Measurements from ENCODE around the gene PRAC2.
"Not testable (repeated sequence)": the region's sequence is repeated elsewhere in the genome, so short reads cannot be mapped to it uniquely, and the experiment has no call there.

PRAC2 gene

DNA sequence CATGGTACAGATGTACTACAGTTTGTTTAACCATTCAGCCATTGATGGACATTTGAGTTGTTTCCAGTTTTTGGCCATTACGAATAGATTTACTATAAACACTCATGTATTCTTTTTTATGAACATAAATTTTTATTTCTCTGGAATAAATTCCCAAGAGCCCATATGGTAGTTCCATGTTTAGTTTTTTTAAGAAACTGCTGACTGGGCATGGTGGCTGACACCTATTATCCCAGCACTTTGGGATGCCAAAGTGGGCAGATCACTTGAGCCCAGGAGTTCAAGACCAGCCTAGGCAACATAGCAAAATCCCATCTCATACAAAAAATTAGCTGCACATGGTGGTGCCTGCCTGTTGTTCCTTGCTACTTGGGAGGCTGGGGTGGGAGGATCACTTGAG, 30.9 kb upstream of the PRAC2 start:
- TF ChIP-seq, protein P1, sequence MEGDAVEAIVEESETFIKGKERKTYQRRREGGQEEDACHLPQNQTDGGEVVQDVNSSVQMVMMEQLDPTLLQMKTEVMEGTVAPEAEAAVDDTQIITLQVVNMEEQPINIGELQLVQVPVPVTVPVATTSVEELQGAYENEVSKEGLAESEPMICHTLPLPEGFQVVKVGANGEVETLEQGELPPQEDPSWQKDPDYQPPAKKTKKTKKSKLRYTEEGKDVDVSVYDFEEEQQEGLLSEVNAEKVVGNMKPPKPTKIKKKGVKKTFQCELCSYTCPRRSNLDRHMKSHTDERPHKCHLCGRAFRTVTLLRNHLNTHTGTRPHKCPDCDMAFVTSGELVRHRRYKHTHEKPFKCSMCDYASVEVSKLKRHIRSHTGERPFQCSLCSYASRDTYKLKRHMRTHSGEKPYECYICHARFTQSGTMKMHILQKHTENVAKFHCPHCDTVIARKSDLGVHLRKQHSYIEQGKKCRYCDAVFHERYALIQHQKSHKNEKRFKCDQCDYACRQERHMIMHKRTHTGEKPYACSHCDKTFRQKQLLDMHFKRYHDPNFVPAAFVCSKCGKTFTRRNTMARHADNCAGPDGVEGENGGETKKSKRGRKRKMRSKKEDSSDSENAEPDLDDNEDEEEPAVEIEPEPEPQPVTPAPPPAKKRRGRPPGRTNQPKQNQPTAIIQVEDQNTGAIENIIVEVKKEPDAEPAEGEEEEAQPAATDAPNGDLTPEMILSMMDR (IDR thresholded peaks at IDR 0.05; ENCODE audit: control insufficient read depth, insufficient read depth, low read depth, low read length, missing control alignments) = no peak

DNA sequence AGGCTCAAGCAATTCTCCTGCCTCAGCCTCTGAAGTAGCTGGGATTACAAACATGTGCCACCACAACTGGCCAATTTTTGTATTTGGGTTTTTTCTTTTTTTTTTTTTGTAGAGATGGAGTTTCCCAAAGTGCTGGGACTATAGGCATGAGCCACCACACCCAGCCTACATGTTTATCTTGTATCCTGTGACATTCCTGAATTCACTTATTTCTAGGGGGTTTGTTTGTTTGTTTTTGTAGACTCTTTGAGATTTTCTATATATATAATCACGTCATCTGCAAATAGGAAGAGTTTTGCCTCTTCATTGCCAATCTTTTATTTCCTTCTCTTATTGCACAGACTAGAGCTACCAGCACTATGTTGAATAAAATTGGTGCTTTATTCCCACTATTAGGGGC, 29.8 kb upstream of the PRAC2 start:
- no peak for DNase-seq (ENCODE audit: low read depth)
- TF ChIP-seq, protein P1 (IDR thresholded peaks at IDR 0.05; ENCODE audit: control insufficient read depth, insufficient read depth, low read depth, low read length, missing control alignments) = no peak
- no peak overlapping the region for H3K4me3 ChIP-seq (ENCODE audit: control insufficient read depth, low read depth, low read length)

More for the DNA sequence above, 30.9 kb upstream of the PRAC2 start:
- H3K4me3 ChIP-seq (ENCODE audit: control insufficient read depth, low read depth, low read length) = no peak overlapping the region
- DNase-seq (ENCODE audit: low read depth) = no peak

DNA sequence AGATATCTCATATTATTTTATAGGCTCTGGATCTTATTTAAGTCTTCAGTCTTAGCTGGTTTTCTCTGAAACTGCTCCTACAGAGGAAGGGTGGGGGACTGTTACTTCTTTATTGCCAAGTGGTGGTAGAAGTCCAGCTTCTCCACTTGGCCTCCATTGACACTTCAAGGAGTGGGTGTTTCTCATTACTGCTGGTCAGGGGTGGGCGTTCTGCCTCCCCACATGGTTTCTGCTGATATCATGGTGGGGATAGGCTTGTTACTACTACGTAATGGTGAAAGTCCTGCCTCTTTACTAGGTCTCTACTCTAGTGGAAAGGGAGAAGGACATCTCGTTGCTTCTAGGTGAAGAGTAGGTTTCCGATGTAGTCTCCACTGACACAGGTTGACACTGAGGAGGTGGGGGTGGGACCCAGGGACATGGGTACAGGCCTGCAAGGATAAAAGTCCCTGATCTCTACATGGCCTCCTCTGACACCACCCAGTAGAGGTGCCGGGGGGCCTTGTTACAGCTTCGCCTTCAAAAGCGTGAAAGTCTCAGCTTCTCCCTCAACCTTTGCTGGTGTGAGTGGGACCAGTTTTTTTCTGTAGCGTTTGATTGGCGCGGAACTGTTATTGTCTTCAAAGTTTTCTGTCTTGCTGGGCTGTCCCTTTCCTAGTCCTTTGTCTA, 21.0 kb upstream of the PRAC2 start:
- no peak overlapping the region for H3K4me3 ChIP-seq (ENCODE audit: control insufficient read depth, low read depth, low read length)
- TF ChIP-seq, protein P1 (IDR thresholded peaks at IDR 0.05; ENCODE audit: control insufficient read depth, insufficient read depth, low read depth, low read length, missing control alignments) = no peak
- DNase-seq (ENCODE audit: low read depth) = no peak

DNA sequence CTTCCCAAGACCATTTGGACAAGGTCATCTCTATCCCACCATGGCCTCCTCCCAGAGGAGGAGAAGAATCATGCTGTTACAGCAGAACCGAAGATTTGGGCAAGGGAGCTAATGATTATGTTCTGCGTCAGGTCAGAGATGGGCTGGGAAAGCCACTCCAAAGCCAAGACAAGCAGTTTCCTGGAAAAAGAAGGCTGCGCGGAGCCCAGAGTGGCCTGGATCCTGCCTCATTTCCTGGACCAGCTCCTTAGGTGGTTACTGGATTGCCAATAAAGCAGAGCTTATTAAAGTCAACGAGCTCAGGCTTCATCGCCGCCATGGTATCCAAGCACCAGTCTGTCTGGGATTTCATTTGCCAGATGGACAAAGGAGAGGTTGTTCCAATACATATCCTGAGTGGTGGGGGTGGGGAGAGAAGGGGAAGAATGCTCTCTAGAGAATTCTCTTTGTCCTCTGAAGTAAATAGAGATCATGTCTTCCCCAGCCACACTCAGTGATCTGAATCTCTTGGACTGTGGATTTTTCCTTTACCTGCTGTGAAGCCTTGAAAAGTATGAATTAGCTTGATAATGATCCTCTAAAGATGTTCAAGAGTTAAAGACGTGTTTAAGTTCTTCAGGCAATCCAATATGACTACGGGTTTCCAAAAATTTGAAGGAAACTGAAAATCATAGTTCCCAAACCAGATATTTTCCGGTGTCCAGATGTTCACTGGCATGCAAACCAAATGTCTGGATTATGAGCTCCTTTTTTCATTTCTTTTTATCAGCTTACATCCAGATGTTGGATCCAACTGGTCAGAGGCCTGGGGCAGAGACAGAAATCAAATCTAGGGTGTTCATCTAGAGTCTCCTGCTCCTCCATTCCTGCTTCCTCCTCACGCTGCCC, 18.4 kb upstream of the PRAC2 start:
- TF ChIP-seq, protein P1 (IDR thresholded peaks at IDR 0.05; ENCODE audit: control insufficient read depth, insufficient read depth, low read depth, low read length, missing control alignments) = no peak
- no peak overlapping the region for H3K4me3 ChIP-seq (ENCODE audit: control insufficient read depth, low read depth, low read length)
- no peak for DNase-seq (ENCODE audit: low read depth)

DNA sequence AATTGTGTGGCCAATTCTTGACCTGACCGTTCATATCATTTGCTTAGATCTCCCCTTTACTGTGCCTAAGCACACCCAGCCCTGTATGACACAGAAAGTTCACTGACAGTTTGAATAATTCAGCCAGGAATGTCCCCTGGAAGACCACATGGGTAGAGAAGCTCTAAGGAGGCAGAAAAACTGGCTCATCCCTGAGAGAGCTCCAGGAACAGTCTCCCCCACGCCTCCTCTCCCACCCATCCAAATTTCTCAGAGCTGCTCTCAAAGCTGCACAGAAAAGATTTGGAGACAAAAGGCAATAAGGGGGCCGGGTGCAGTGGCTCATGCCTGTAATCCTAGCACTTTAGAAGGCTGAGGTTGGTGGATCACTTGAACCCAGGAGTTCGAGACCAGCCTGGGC, 11.9 kb upstream of the PRAC2 start:
- TF ChIP-seq, protein P1 (IDR thresholded peaks at IDR 0.05; ENCODE audit: control insufficient read depth, insufficient read depth, low read depth, low read length, missing control alignments) = no peak
- no peak overlapping the region for H3K4me3 ChIP-seq (ENCODE audit: control insufficient read depth, low read depth, low read length)
- no peak for DNase-seq (ENCODE audit: low read depth)

DNA sequence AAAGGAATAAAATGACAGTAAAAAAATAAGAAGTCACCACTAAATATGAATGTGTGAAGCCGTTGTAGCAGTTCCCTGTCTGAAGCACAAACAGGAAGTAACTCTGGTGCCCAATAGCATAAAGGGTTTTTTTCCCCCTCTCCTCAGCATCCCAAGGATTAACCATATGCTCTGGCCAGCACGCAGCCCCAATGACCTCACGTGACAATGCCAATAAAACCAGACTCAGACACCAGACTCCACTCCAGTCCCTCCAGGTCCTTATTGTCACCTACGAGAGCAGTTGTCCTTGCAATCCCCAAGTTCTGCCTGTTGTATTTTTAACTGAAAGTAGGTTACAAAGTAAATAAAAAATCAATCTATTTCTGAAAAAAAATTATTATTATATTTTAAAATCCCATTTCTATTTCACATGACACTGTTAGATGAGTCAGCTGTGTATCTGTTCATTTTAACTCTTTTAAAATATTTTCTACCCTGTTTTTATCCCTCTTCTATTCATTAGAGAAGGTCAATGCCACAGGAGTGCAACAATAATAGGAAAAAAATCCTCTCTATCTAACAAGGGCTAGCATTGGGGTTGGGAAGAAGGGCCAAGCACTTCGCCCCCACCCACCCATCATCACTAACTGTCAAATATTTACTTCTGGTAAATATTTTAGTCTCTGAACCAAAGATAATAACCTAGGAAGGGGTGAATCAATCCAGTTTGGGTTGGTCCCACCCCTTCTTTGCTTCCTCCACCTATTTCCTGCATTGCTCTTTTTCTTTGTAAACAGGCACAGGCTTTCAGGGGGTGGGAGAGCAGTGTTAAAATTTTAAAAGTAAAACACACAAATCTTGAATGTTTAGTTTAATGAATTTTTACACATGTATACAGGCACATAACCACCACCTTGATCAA, 7.2 kb upstream of the PRAC2 start:
- no peak overlapping the region for H3K4me3 ChIP-seq (ENCODE audit: control insufficient read depth, low read depth, low read length)
- TF ChIP-seq, protein P1 (IDR thresholded peaks at IDR 0.05; ENCODE audit: control insufficient read depth, insufficient read depth, low read depth, low read length, missing control alignments) = no peak
- DNase-seq (ENCODE audit: low read depth) = no peak

DNA sequence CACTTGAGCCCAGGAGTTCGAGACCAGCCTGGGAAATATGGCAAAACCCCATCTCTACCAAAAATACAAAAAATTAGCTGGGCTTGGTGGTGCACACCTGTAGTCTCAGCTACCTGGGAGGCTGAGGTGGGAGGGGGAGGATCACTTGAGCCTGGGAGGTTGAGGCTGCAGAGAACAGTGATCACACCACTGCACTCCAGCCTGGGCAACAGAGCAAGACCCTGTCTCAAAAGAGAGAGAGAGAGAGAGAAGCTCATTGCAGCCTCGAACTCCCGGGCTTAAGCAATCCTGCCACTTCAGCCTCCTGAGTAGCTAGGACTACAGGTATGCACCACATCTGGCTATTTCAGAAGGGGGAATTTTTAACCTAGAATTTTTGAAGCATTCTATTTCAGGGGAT, 6.4 kb upstream of the PRAC2 start:
- not testable (repeated sequence) for H3K4me3 ChIP-seq (ENCODE audit: control insufficient read depth, low read depth, low read length); DNase-seq (ENCODE audit: low read depth)

All from AG09309 (cell line).